ENCODE data around the gene DHFR. TPM values are rescaled to one million over a fixed set of nuclear protein-coding genes. Genes with fewer than 3 reads are reported as not detected.

DHFR gene
- total and polyA plus RNA-seq, 2 of the 8 experiments (the other 6 are each of a cell fraction or from before 2014, with no cell fraction given): 46.4 to 88.9 TPM

DNA sequence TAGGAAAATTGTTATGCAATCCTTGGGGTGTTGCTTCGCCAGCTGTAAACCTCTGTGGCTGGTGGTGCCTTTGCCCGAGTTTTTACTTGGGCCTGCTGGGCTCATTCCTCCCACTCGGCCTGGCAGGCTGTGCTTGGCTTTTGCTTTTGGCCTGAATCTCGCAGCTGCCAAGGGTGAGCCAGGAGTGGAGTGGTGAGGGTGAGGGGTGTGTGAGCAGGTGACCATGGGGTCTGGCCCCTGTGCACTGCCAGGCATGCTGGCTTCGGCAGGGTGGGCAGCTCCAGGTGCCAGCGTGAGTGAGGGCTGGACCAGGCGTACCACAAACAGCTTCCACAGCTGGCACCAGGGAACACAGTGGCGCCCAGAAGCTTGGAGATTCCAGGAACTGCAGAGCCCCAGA, 12.6 kb upstream of the DHFR start (continued):
- TF ChIP-seq, protein P1, sequence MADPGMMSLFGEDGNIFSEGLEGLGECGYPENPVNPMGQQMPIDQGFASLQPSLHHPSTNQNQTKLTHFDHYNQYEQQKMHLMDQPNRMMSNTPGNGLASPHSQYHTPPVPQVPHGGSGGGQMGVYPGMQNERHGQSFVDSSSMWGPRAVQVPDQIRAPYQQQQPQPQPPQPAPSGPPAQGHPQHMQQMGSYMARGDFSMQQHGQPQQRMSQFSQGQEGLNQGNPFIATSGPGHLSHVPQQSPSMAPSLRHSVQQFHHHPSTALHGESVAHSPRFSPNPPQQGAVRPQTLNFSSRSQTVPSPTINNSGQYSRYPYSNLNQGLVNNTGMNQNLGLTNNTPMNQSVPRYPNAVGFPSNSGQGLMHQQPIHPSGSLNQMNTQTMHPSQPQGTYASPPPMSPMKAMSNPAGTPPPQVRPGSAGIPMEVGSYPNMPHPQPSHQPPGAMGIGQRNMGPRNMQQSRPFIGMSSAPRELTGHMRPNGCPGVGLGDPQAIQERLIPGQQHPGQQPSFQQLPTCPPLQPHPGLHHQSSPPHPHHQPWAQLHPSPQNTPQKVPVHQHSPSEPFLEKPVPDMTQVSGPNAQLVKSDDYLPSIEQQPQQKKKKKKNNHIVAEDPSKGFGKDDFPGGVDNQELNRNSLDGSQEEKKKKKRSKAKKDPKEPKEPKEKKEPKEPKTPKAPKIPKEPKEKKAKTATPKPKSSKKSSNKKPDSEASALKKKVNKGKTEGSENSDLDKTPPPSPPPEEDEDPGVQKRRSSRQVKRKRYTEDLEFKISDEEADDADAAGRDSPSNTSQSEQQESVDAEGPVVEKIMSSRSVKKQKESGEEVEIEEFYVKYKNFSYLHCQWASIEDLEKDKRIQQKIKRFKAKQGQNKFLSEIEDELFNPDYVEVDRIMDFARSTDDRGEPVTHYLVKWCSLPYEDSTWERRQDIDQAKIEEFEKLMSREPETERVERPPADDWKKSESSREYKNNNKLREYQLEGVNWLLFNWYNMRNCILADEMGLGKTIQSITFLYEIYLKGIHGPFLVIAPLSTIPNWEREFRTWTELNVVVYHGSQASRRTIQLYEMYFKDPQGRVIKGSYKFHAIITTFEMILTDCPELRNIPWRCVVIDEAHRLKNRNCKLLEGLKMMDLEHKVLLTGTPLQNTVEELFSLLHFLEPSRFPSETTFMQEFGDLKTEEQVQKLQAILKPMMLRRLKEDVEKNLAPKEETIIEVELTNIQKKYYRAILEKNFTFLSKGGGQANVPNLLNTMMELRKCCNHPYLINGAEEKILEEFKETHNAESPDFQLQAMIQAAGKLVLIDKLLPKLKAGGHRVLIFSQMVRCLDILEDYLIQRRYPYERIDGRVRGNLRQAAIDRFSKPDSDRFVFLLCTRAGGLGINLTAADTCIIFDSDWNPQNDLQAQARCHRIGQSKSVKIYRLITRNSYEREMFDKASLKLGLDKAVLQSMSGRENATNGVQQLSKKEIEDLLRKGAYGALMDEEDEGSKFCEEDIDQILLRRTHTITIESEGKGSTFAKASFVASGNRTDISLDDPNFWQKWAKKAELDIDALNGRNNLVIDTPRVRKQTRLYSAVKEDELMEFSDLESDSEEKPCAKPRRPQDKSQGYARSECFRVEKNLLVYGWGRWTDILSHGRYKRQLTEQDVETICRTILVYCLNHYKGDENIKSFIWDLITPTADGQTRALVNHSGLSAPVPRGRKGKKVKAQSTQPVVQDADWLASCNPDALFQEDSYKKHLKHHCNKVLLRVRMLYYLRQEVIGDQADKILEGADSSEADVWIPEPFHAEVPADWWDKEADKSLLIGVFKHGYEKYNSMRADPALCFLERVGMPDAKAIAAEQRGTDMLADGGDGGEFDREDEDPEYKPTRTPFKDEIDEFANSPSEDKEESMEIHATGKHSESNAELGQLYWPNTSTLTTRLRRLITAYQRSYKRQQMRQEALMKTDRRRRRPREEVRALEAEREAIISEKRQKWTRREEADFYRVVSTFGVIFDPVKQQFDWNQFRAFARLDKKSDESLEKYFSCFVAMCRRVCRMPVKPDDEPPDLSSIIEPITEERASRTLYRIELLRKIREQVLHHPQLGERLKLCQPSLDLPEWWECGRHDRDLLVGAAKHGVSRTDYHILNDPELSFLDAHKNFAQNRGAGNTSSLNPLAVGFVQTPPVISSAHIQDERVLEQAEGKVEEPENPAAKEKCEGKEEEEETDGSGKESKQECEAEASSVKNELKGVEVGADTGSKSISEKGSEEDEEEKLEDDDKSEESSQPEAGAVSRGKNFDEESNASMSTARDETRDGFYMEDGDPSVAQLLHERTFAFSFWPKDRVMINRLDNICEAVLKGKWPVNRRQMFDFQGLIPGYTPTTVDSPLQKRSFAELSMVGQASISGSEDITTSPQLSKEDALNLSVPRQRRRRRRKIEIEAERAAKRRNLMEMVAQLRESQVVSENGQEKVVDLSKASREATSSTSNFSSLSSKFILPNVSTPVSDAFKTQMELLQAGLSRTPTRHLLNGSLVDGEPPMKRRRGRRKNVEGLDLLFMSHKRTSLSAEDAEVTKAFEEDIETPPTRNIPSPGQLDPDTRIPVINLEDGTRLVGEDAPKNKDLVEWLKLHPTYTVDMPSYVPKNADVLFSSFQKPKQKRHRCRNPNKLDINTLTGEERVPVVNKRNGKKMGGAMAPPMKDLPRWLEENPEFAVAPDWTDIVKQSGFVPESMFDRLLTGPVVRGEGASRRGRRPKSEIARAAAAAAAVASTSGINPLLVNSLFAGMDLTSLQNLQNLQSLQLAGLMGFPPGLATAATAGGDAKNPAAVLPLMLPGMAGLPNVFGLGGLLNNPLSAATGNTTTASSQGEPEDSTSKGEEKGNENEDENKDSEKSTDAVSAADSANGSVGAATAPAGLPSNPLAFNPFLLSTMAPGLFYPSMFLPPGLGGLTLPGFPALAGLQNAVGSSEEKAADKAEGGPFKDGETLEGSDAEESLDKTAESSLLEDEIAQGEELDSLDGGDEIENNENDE (IDR thresholded peaks at IDR 0.05; ENCODE audit: insufficient replicate concordance, low read length): no peak
